IMR-90 (cell line): ENCODE measurements around the gene HEBP1. TPM values are rescaled to one million over a fixed set of nuclear protein-coding genes. Genes with fewer than 3 reads are reported as not detected.

Experiments used
- ATAC-seq: fragments of 200-7000 bp; cut with Tn5 transposase; 2 replicates; pipeline ENCODE4 v1.9.1; 2020; ENCODE audit warnings: low read depth, mild to moderate bottlenecking, moderate library complexity
- BruUV-seq: library from RNA; stranded (reverse); fragments of 400-500 nt; replicated peaks from 2 replicates; lab custom pipeline; 2021; lab: Mats Ljungman, UMichigan
- CTCF ChIA-PET: fragments of 300-600 bp; formaldehyde crosslinking; extraction: SDS; loops from one replicate; lab custom pipeline; 2021; ENCODE audit warnings: antibody characterized with exemption; lab: Yijun Ruan, JAX
- POLR2A ChIA-PET: fragments of 300-600 bp; sonication (Branson Sonifier 250); formaldehyde crosslinking; loops from one replicate; lab custom pipeline; 2022; ENCODE audit warnings: antibody characterized with exemption; ENCODE audit not compliant: unreplicated experiment; lab: Charles Lee
- DNase-seq: peaks from one replicate; pipeline ENCODE4 v3.0.0; 2013
- H2AFZ ChIP-seq: replicated peaks from 2 replicates; pipeline ENCODE3; 2013; ENCODE audit warnings: low read length, mild to moderate bottlenecking; ENCODE audit not compliant: poor library complexity
- H2AK5ac ChIP-seq: 2 replicates; pipeline ENCODE4 v1.6.1; 2013; ENCODE audit warnings: low read depth, low read length, inconsistent platforms
- H2AK9ac ChIP-seq: replicated peaks from 2 replicates; pipeline ENCODE3; 2013; ENCODE audit warnings: mild to moderate bottlenecking, low read depth, low read length, moderate library complexity; ENCODE audit not compliant: poor library complexity
- H2BK120ac ChIP-seq: 2 replicates; pipeline ENCODE4 v1.6.1; 2013; ENCODE audit warnings: low read depth, low read length, inconsistent platforms
- H2BK15ac ChIP-seq: 3 replicates; pipeline ENCODE4 v1.6.1; 2013; ENCODE audit warnings: low read depth, low read length, inconsistent platforms
- H2BK20ac ChIP-seq: 2 replicates; pipeline ENCODE4 v1.6.1; 2013; ENCODE audit warnings: low read depth, mild to moderate bottlenecking, inconsistent platforms, low read length, moderate library complexity
- H2BK5ac ChIP-seq: 2 replicates; pipeline ENCODE4 v1.6.1; 2013; ENCODE audit warnings: mild to moderate bottlenecking, low read depth, low read length, inconsistent platforms; ENCODE audit not compliant: poor library complexity, severe bottlenecking
- H3K14ac ChIP-seq: replicated peaks from 2 replicates; pipeline ENCODE4 v1.6.1; 2013; ENCODE audit warnings: low read depth, low read length, inconsistent platforms
- H3K18ac ChIP-seq: 2 replicates; pipeline ENCODE4 v1.6.1; 2013; ENCODE audit warnings: low read depth, low read length, control low read depth
- H3K23ac ChIP-seq: 2 replicates; pipeline ENCODE4 v1.6.1; 2013; ENCODE audit warnings: low read depth, low read length, inconsistent platforms
- H3K27ac ChIP-seq: 2 replicates; pipeline ENCODE4 v1.5.1; 2013; ENCODE audit warnings: mild to moderate bottlenecking, control low read depth, low read length; ENCODE audit not compliant: insufficient read depth
- H3K27me3 ChIP-seq: 2 replicates; pipeline ENCODE4 v1.6.1; 2013; ENCODE audit warnings: low read length; ENCODE audit not compliant: control insufficient read depth, insufficient read depth
- H3K36me3 ChIP-seq: 2 replicates; pipeline ENCODE4 v1.6.1; 2013; ENCODE audit warnings: low read length, mixed read lengths; ENCODE audit not compliant: control insufficient read depth, insufficient read depth
- H3K4ac ChIP-seq: 2 replicates; pipeline ENCODE4 v1.6.1; 2013; ENCODE audit warnings: low read depth, low read length, inconsistent platforms
- H3K4me1 ChIP-seq: 2 replicates; pipeline ENCODE4 v1.6.1; 2013; ENCODE audit warnings: low read length, mixed read lengths; ENCODE audit not compliant: control insufficient read depth, insufficient read depth
- H3K4me2 ChIP-seq: 2 replicates; pipeline ENCODE4 v1.6.1; 2013; ENCODE audit warnings: low read depth, mild to moderate bottlenecking, control low read depth, low read length, moderate library complexity
- H3K4me3 ChIP-seq: 2 replicates; pipeline ENCODE4 v1.5.1; 2013; ENCODE audit warnings: low read depth, mild to moderate bottlenecking, control low read depth, low read length, moderate library complexity; ENCODE audit not compliant: insufficient read depth
- H3K56ac ChIP-seq: 2 replicates; pipeline ENCODE4 v1.6.1; 2013; ENCODE audit warnings: low read length, inconsistent platforms; ENCODE audit not compliant: insufficient read depth; ENCODE audit errors: extremely low read depth
- H3K79me1 ChIP-seq, 2 experiments: 2 replicates each; pipeline ENCODE4 v1.6.1; 2013; ENCODE audit warnings: low read length in 2 of 2, inconsistent platforms in 1 of 2, low read depth in 1 of 2
- H3K9ac ChIP-seq: 2 replicates; pipeline ENCODE4 v1.6.1; 2013; ENCODE audit warnings: low read depth, low read length, control low read depth
- H3K9me1 ChIP-seq: 2 replicates; pipeline ENCODE4 v1.6.1; 2013; ENCODE audit warnings: low read length, inconsistent platforms; ENCODE audit not compliant: insufficient read depth
- H3K9me3 ChIP-seq: 2 replicates; pipeline ENCODE4 v1.6.1; 2013; ENCODE audit warnings: low read length; ENCODE audit not compliant: control insufficient read depth, insufficient read depth
- H4K20me1 ChIP-seq: 2 replicates; pipeline ENCODE4 v1.6.1; 2013; ENCODE audit warnings: low read length, inconsistent platforms; ENCODE audit not compliant: insufficient read depth
- H4K5ac ChIP-seq: 2 replicates; pipeline ENCODE4 v1.6.1; 2013; ENCODE audit warnings: mild to moderate bottlenecking, low read depth, low read length, control low read depth
- H4K8ac ChIP-seq, 2 experiments: 2 replicates each; pipeline ENCODE4 v1.6.1; 2013; ENCODE audit warnings: low read depth in 2 of 2, low read length in 2 of 2, control low read depth in 1 of 2, inconsistent platforms in 1 of 2
- H4K91ac ChIP-seq: 2 replicates; pipeline ENCODE4 v1.6.1; 2013; ENCODE audit warnings: low read depth, low read length, inconsistent platforms; ENCODE audit not compliant: insufficient read depth
- BHLHE40 ChIP-seq: fragments of 150-350 bp; IDR thresholded peaks from 2 replicates; pipeline ENCODE4 v1.6.1; 2016; ENCODE audit warnings: mild to moderate bottlenecking, low read depth, low read length
- CEBPB ChIP-seq: IDR thresholded peaks from 2 replicates; pipeline ENCODE4 v1.6.1; 2012; ENCODE audit warnings: low read depth, low read length, improper control_type of control experiment
- CTCF ChIP-seq: conservative IDR thresholded peaks from 2 replicates; pipeline ENCODE4 v1.5.1; 2012; ENCODE audit warnings: mild to moderate bottlenecking, low read depth, low read length, improper control_type of control experiment
- ELK1 ChIP-seq: fragments of 150-350 bp; IDR thresholded peaks from 2 replicates; pipeline ENCODE4 v1.6.1; 2016; ENCODE audit warnings: low read depth, mild to moderate bottlenecking, low read length, moderate library complexity, borderline replicate concordance
- FOS ChIP-seq: fragments of 150-350 bp; IDR thresholded peaks from 2 replicates; pipeline ENCODE4 v1.6.1; 2016; ENCODE audit warnings: low read depth, low read length
- MXI1 ChIP-seq: IDR thresholded peaks from 2 replicates; pipeline ENCODE4 v1.6.1; 2012; ENCODE audit warnings: low read depth, mild to moderate bottlenecking, low read length, moderate library complexity, borderline replicate concordance
- NFE2L2 ChIP-seq: fragments of 150-350 bp; IDR thresholded peaks from 2 replicates; pipeline ENCODE4 v1.6.1; 2016; ENCODE audit warnings: low read depth, mild to moderate bottlenecking, low read length
- RCOR1 ChIP-seq: IDR thresholded peaks from 2 replicates; pipeline ENCODE4 v1.6.1; 2012; ENCODE audit warnings: mild to moderate bottlenecking, low read length, improper control_type of control experiment; ENCODE audit not compliant: insufficient replicate concordance
- RFX5 ChIP-seq: IDR thresholded peaks from 2 replicates; pipeline ENCODE4 v1.8.0; 2012; ENCODE audit warnings: low read depth, mild to moderate bottlenecking, low read length, moderate library complexity
- WGBS, 2 experiments: methylation state at CpG; one replicate each; pipeline versions ENCODE4 v1.1.5 to v1.1.7; 2013; ENCODE audit warnings: missing lambda C conversion rate in 2 of 2; ENCODE audit not compliant: insufficient read length in 1 of 2; ENCODE audit errors: extremely low coverage in 2 of 2; 5-methylcytosine and 5-hydroxymethylcytosine counted together
- dilution Hi-C: fragments of 300-500 bp; cut with HindIII; formaldehyde crosslinking; loops from one replicate; pipeline ENCODE4 v1.14.3; 2018; ENCODE audit warnings: low sequenced_read_pairs; ENCODE audit not compliant: unreplicated experiment
- in situ Hi-C: fragments of 300-500 bp; cut with MboI; formaldehyde crosslinking; loops from 3 replicates; pipeline ENCODE4 v1.14.3; 2019; ENCODE audit warnings: low sequenced_read_pairs, inconsistent platforms, mixed read lengths
- intact Hi-C: fragments of 100-400 bp; cut with micrococcal nuclease; formaldehyde crosslinking; loops from 2 replicates; pipeline ENCODE4 v1.10.0; 2022
- polyA plus RNA-seq, 3 experiments: library from polyadenylated mRNA; depleted of rRNA; stranded (reverse); fragments of >200 nt; gene quantifications; 2 replicates each; pipeline ENCODE4 v1.2.3, GENCODE V29; 2012; ENCODE audit warnings: low replicate concordance in 1 of 3
- total RNA-seq: library from RNA; depleted of rRNA; stranded (reverse); fragments of >200 nt; gene quantifications from 2 replicates; pipeline ENCODE4 v1.2.3, GENCODE V29; 2012
- TF ChIP-seq, protein P1 (sequence below): fragments of 150-350 bp; IDR thresholded peaks from 2 replicates; pipeline ENCODE4 v1.6.1; 2017; ENCODE audit warnings: mild to moderate bottlenecking, antibody characterized with exemption, low read length, low read depth

The HEBP1 gene
- total and polyA plus RNA-seq, 2 of the 4 experiments (the other 2 are of a cell fraction) = 18.8 to 49.2 TPM

- peak; percentile 95 for TF ChIP-seq FOS
These were observed 23.7 kb downstream of the HEBP1 start (continued) for GRCh38 chr12:12976366-12976765.

GRCh38 chr12:12975322-12976077 lies 24.6 kb downstream of the HEBP1 start:
- dilution Hi-C loops = no loop called here
- H3K4me1 ChIP-seq = peaks cover 23% of the 10 kb centered on the region
- H3K79me1 ChIP-seq = peaks cover 22 to 50% of the 10 kb centered on the region in 2 experiments
- H4K8ac ChIP-seq = peak overlapping the region in 1 of 2 experiments; percentile 29; a peak in 1 of 4 replicates
- in situ Hi-C loops = no loop called here
- no peak overlapping the region; the same call in 1 of the 2 replicates for H3K18ac ChIP-seq
- DNase-seq (peak; percentile 59), ATAC-seq (no peak)
- H3K27me3 ChIP-seq = no peaks in the 10 kb centered on the region
- peak overlapping the region; percentile 43 for H3K4ac ChIP-seq
- H3K36me3 ChIP-seq = peaks cover 29% of the 10 kb centered on the region
- H2AFZ ChIP-seq = peak overlapping the region; percentile 38
- peak overlapping the region; percentile 23 for H3K23ac ChIP-seq
- no peak overlapping the region for H3K4me3 ChIP-seq
- no peak overlapping the region for H3K4me2 ChIP-seq
- no TSS peak for BruUV-seq
- H2AK9ac ChIP-seq = peak overlapping the region; percentile 17
- H2BK20ac ChIP-seq = peak overlapping the region; percentile 71
- peak overlapping the region; percentile 75 for H2AK5ac ChIP-seq
- peaks cover 3% of the 10 kb centered on the region; the same call in 1 of the 2 replicates for H3K9me3 ChIP-seq
- H4K20me1 ChIP-seq = peaks cover 9% of the 10 kb centered on the region
- H2BK5ac ChIP-seq = peak overlapping the region; percentile 65
- intact Hi-C loops = loop anchor here (1.0 to 5.0 kb wide), 3 partner anchors 33 to 248 kb away; no protein-coding TSS in a partner anchor
- H3K56ac ChIP-seq = no peak overlapping the region
- WGBS, 2 experiments = 83% methylated on average over 7 of the region's 14 CpGs; no CpG with 5 or more reads in 1 of the 2 experiments
- peaks cover 24% of the 10 kb centered on the region for H3K9me1 ChIP-seq
- no peak overlapping the region for H3K9ac ChIP-seq
- ChIA-PET CTCF (interaction anchor here (0.6 to 1.7 kb wide), 12 partner anchors 9 to 209 kb away, joined by 3 to 6 read pairs (median 4); no protein-coding TSS in a partner anchor), POLR2A (interaction anchor here (0.6 kb wide), 3 partner anchors 24 to 140 kb away, joined by 3 to 5 read pairs (median 4); no protein-coding TSS in a partner anchor)
- H4K5ac ChIP-seq = no peak overlapping the region
- peak overlapping the region; percentile 61; the same call in 1 of the 3 replicates for H2BK15ac ChIP-seq
- H3K27ac ChIP-seq = peak overlapping the region; percentile 43
- H2BK120ac ChIP-seq = peak overlapping the region; percentile 22; the same call in 1 of the 2 replicates
- peak overlapping the region; percentile 24 for H3K14ac ChIP-seq
- 0 out of 2 replicates have a peak overlapping the region, but pooled peaks have one; percentile 2 for H4K91ac ChIP-seq
- TF ChIP-seq NFE2L2 (no peak), RCOR1 (no peak), CEBPB (0 out of 2 replicates have a peak, but pooled peaks have one; percentile 24), MXI1 (no peak), CTCF (peak; percentile 51), RFX5 (no peak), ELK1 (no peak), BHLHE40 (no peak)
- TF ChIP-seq, protein P1, sequence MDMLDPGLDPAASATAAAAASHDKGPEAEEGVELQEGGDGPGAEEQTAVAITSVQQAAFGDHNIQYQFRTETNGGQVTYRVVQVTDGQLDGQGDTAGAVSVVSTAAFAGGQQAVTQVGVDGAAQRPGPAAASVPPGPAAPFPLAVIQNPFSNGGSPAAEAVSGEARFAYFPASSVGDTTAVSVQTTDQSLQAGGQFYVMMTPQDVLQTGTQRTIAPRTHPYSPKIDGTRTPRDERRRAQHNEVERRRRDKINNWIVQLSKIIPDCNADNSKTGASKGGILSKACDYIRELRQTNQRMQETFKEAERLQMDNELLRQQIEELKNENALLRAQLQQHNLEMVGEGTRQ = no peak
